Activated naive CD4-positive, alpha-beta T cell treated with anti-CD3 and anti-CD28 coated beads, Interleukin-2, amount 50 U/mL, for 16 hours (primary cell): ENCODE measurements around the gene SLBP.
A peak's percentile ranks its signal among the peaks of the same experiment; 100 is the strongest.
"Not testable (repeated sequence)": the region's sequence is repeated elsewhere in the genome, so short reads cannot be mapped to it uniquely, and the experiment has no call there.

Source experiments
- DNase-seq: peaks from one replicate; pipeline ENCODE4 v3.0.0-alpha.2; 2020

SLBP gene

DNA sequence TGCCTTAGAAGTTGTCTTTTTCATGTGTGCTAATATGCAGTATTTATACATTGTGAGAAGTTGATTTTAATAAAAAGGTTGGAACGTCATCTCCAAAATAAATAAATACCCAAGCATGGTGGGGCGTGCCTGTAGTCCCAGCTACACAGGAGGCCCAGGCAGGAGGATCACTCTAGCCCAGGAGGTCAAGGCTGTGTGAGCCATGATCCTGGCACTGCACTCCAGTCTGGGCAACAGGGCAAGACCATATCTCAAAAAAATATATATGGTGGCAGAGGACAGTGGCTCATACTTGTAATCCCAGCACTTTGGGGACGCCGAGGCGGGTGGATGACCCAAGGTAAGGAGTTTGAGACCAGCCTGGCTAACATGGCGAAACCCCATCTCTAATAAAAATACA is 6.4 kb downstream of the SLBP start:
- no peak for DNase-seq

DNA sequence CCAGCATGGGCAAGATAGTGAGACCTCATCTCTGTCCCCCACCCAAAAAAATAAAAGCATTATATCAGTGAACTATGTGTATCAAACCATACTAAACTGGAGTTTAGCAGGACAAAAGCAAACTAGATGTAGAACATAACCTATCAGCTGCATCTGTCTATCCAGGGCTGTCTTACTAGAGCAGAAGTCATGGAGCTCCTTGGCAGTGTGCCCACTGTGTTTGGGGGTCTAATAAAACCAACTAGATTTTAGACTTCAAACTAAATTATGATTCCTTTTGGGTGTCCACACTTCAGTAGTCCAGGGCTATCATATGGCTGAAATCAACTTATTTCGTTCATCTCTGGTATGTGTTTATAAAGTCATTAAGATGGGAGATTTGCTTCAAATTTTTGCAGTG is 8.3 kb downstream of the SLBP start:
- no peak for DNase-seq

DNA sequence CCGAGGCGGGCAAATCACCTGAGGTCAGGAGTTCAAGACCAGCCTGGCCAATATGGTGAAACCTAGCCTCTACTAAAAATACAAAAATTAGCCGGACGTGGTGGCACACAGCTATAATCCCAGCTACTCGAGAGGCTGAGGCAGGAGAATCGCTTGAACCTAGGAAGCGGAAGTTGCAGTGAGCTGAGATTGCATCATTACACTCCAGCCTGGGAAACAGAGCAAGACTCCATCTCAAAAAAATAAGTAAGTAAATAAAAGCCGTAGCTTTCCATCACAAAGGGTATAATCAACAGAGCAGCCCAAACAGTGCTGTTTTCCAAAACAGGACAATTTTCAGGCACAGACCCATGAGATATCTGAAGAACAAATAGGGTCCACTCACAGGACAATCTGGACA is 10.4 kb downstream of the SLBP start:
- DNase-seq, result not testable (repeated sequence)

- no peak for DNase-seq
Observed at GRCh38 chr4:1695913-1696312, 16.2 kb downstream of the SLBP start.

DNA sequence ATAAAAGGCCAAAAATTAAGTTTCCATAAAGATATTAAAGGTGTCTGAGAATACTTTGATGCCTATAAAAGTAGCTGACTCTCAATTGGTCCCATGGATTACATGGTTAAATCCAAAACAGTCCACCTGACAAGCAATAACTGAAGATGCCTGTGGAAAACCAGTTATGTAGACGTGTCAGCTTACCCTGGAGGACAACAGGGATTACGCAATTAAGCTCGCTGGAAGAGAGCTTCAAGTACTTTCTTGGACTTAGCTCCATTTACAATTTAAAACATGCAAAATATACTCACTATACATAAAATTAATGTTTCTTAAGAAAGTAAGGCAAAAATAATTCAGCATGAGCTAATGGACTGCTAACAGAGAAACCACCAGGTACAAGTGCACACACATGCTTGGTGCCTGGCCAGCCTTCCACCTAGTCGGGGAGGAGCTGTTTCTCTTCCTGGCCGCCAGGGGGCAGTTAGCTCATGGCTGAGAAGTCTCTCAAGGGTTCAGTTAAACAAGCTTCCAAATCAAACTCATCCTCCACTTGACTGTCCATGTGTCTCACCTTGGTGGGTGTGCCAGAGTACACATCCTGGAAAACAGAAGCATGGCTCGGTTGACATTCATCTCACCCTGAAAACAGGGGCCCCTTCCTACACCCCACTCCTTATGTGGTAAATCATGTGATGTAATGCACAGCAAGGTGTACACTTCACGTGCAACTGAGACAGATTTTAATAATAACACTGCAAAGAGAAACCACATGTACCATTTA is 18.8 kb downstream of the SLBP start:
- peak; percentile 76 for DNase-seq

GRCh38 chr4:1691737-1692373 is 20.3 kb downstream of the SLBP start:
- DNase-seq, result no peak

- DNase-seq, result no peak
Observed at GRCh38 chr4:1690698-1691097, 21.4 kb downstream of the SLBP start.

DNA sequence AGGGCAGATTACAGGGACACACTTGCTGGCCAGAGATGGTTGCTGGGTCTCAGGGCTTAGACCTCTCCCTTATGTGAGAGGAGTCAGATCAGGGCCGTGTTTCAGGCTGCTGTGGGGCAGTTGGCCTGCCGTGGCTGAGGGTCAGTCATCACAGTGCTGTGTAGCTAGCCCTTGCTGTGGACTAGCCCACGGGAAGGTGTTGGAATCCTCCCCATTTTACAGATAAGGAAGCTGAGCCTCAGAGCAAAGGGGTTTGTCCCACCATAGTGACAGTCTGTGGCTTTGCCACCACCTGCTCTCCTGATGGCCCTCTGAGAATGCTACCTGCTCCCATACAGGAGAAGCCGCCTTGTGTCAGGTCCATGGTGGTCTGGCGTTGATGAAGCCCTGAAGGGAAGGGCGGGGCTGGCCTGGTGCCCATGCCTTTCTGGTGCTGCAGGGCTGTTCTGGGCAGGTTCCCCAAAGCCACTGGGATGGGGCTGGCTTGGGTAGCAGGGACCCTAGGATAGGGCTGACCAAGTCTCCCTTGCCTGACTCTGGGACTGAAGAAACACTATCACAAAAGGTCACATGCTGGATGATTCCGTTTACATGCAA is 25.6 kb downstream of the SLBP start:
- DNase-seq, result no peak

DNA sequence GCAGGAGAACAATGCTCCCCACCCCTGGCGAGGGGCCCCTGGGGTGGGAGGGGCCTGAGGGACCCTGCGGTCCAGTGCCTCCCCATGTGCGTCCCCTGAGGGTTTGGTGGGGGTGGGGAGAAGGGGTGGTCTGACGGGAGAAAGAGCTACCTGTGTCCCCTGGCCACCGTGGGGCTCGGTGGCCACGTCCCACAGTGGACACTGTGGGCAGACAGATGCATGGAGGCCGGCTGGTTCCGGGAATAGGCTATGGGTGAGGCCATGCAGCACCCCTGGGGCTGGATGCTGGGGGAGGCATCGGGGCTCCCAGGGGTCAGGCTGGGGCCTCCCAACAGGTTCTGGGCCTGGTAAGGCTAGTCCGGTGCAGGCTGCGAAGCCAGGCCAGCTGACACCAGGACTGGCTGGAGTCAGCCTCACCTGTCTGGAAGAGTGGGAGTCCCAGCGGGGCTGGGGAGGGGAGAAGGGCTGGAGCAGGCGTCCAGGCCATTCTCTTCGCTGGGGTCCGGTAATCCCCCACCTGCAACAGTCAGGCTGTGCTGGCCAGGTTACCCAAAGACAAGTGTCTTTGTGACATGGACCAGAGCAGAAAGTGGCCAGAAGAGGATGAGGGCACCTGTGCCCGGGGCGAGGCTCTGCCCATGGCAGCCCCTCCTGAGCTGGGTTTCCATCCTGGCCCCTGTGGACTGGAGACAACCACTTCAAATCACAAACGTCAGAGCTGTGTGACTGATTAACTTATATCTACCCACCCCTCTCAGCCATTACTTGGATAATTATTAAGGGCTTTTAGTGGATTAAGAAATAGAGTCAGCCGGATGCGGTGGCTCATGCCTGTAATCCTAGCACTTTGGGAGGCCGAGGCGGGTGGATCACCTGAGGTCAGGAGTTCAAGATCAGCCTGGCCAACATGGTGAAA is 26.6 kb downstream of the SLBP start:
- DNase-seq, result no peak

GRCh38 chr4:1684506-1685234 is 27.4 kb downstream of the SLBP start:
- DNase-seq, result no peak

DNA sequence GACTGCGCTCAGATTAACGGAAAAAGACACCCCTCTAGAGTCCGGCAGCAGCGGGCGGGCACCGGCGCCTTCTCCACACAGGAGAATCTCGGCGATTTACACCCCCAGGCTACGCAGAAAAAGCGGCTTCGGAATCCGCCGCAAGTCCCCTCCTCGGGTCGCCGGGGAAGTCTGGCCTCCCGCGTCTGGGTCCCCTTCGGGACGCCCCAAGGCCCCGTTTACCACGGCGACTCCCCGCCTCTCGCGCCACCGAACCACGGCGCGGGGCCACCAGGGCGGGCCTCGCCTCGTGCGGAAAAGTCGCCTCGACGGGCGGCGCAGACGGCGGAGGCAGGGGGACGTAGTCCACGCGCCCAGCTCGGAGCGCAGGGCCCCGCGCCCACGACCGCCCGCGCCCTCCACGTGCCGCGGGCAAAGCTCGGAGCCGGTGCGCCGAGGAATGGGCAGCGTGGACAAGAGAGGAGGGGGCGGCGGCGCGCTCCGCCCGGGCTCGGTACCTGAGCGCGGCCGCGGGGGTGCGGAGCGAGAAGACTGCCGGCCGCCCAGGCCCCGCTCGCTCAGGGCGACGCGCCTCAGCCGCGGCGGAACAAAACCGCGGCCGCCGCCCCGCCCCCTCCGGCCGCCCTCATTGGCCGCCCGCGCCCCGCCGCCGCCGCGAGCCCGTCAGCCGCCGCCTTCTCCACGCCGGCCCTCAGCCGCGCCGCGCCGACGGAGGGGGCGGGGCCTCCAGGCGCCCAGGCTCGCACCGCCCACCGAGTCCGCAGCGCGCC is 28.2 kb downstream of the SLBP start, which contains the start of gene FAM53A:
FAM53A (minus strand) TSS at position 578 of the 770 bp plus-strand sequence. CDS start 15,572 bp downstream, outside the sequence.
- DNase-seq, result peak; percentile 95

DNA sequence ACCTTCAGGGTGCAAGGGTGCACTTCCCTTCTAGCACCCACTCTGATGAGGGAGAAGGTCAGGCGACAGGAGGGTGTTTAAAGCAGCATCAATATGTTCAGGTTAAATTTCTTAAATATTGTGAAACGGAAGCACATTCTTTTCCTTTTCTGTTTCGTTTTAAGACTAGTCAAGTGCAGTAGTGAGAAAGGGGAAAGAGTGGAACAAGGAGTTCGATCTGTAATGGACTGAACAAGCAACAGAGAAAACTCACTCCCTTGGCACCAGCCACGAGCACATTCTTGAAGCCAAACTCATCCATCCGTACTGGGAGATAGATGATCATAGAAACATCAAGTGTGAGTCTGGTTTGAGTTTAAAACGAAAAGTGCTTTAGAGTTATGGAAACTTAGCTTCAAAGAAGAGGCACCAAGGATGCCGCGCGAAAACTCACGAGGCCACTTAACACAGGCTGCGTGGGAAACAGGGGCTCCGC is 28.8 kb downstream of the SLBP start:
- no peak for DNase-seq

DNA sequence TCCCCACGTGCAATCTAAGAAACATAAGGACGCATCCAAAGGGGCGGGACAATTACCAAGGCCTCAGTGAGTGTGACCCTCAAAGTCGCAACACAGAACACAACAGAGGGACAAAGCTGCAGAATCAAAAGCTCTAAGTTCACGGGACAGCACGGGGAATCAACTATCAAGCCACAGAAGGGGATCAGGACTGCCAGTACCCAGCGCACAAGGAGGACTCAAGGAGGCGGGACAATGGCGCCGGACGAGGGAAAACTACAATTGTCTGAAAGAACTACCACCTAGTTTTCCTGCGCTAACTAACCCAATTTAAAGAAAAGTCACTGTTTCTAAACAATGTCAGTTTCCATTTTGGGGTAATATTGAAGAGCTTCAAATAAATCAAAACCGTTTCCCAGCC is 29.3 kb downstream of the SLBP start:
- DNase-seq, result no peak

DNA sequence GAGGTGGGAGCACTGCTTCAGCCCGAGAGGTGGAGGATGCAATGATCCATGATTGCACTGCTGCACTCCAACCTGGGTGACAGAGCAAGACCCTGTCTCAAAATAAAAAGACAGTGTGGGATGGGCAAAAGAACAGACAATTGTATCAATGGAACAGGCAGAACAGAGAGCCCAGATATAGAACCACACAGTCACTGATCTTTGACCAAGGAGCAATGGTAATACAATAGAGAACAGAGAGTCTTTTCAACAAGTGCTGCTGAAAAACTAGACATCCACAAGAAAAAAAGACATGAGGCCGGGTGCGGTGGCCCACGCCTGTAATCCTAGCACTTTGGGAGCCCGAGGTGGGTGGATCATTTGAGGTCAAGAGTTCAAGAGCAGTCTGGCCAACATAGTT is 33.9 kb downstream of the SLBP start:
- no peak for DNase-seq

DNA sequence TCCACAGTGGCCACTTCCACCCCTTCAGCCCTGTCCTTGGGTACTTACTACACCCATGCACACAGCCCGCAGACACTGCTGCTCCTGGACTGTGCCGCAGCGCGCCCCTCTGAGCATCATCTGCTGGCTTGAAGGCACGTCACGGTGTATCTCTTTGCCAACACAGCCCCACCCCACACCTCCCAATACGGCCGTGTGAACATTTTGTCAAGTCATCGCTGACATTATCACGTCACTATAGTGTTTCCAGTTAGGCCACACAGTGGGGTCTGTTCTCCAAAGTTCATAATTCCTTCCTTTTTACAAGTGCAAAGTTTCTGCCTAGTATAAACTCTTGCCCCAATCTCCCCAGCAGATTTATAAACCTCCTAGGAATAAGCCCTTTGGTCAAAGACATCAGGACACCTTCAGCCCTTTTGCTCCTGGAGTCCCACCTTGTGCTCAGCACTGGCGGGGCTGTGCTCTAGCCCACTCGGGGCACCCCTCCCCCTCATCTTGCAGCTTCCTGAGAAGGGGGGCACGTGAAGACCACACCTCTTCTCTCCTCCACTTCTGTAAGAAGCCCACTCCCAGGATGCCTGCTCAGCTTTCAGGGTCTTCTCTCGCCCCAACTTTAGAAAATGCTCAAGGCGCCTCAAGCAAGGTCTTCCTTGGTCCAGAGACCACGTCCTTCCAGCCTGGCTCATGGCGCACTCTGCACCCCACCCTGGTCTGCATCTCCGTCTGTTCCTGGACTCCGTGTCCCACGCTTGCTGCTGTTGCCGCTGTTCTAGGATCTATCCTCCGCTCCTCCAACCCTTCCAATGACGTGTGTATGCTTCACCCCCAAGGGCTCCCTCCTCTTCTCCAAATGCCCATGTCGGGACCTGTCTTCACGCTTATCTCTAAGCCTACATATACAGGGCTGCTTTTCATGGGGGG is 35.3 kb downstream of the SLBP start:
- DNase-seq, result no peak

GRCh38 chr4:1675802-1676137 is 36.3 kb downstream of the SLBP start:
- DNase-seq, result no peak

- DNase-seq, result no peak
Observed at GRCh38 chr4:1675136-1675801, 36.9 kb downstream of the SLBP start.

DNA sequence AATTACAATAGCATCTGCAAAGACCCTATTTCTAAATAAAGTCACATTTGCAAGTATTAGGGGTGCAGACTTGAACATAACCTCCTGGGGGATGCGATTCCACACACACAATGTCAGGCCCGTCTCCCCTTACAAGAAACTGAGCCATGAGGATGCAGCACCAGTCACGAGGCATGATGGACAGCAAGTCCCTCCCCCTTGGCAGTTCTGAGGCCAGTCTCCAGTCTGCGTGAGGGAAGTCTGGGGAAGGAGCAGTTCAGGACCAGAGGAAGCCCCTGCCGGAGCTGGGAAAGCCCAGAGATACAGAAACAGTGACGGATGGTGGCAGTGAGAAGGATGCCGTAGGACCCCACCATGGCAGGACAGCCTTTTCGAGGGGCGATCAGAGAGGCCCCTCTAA is 37.4 kb downstream of the SLBP start:
- no peak for DNase-seq

DNA sequence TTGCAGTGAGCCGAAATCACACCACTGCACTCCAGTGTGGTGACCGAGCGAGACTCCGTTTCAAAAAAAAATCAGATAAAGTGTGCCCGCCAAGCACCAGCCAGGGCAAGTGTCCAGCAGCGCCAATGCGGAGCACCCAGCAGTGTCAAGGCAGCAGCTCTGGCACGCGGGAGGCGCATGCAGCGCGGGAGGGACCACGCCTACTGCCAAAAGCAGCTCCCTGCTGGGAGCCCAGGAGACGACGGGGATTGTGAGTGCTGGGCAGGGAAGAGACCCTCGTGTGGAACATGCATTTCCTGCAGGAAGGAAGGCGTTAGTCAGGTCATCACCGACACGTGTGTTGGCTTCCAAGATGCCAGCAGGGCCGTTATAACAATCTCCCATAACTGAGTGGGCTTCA is 38.4 kb downstream of the SLBP start:
- no peak for DNase-seq

GRCh38 chr4:1671011-1671410 is 41.1 kb downstream of the SLBP start:
- not testable (repeated sequence) for DNase-seq
